CD14-positive monocyte (primary cell): ENCODE data around the gene VIM. TPM values are rescaled to one million over a fixed set of nuclear protein-coding genes. Genes with fewer than 3 reads are reported as not detected.

ENCODE experiments used
- DNase-seq, 3 donors: peaks; one replicate each; pipeline ENCODE4 v3.0.0-alpha.2; 2011 to 2022
- H2AFZ ChIP-seq: 2 replicates; pipeline ENCODE4 v1.6.0; 2012; ENCODE audit warnings: mild to moderate bottlenecking, low read depth, low read length, inconsistent platforms; ENCODE audit not compliant: insufficient read depth, poor library complexity, severe bottlenecking
- H3K27ac ChIP-seq, 2 donors: 1 replicate in 1 of 2; 2 replicates in 1 of 2; pipeline ENCODE4 v1.5.1; 2012 to 2013; ENCODE audit warnings: low read length in 2 of 2, control low read depth in 1 of 2, inconsistent platforms in 1 of 2, low read depth in 1 of 2, mild to moderate bottlenecking in 1 of 2
- H3K27me3 ChIP-seq, 2 donors: one replicate each; pipeline versions ENCODE4 v1.6.0 to v1.6.1; 2011 to 2013; ENCODE audit warnings: low read length in 2 of 2; ENCODE audit not compliant: control insufficient read depth in 2 of 2, insufficient read depth in 2 of 2
- H3K36me3 ChIP-seq, 2 donors: replicated peaks in 1 of 2; 1 replicate in 1 of 2; 2 replicates in 1 of 2; pipeline versions ENCODE4 v1.5.1 to v1.6.1; 2012 to 2013; ENCODE audit warnings: low read length in 2 of 2, control low read depth in 1 of 2, inconsistent platforms in 1 of 2, mild to moderate bottlenecking in 1 of 2; ENCODE audit not compliant: insufficient read depth in 2 of 2, control insufficient read depth in 1 of 2
- H3K4me1 ChIP-seq, 2 donors: 1 replicate in 1 of 2; 2 replicates in 1 of 2; pipeline versions ENCODE4 v1.5.1 to v1.6.1; 2012 to 2013; ENCODE audit warnings: low read length in 2 of 2, control low read depth in 1 of 2, inconsistent platforms in 1 of 2, mild to moderate bottlenecking in 1 of 2, moderate library complexity in 1 of 2; ENCODE audit not compliant: insufficient read depth in 2 of 2, control insufficient read depth in 1 of 2
- H3K4me2 ChIP-seq: replicated peaks from 2 replicates; pipeline ENCODE3; 2012; ENCODE audit warnings: low read length, moderate library complexity, mild to moderate bottlenecking; ENCODE audit not compliant: poor library complexity, severe bottlenecking; ENCODE audit errors: extremely low read depth
- H3K4me3 ChIP-seq, 3 experiments: fragments of 200-600 bp in 1 of 3; sonication (generic) in 1 of 3; replicated peaks in 1 of 3; 1 replicate in 2 of 3; 2 replicates in 1 of 3; pipeline ENCODE4 v1.5.1; 2011 to 2013; ENCODE audit warnings: low read length in 3 of 3, mild to moderate bottlenecking in 3 of 3, control low read depth in 2 of 3, low read depth in 2 of 3, inconsistent platforms in 1 of 3, moderate library complexity in 1 of 3
- H3K79me2 ChIP-seq: 2 replicates; pipeline ENCODE4 v1.6.0; 2012; ENCODE audit warnings: mild to moderate bottlenecking, control low read depth, inconsistent platforms, low read length, moderate library complexity; ENCODE audit not compliant: insufficient read depth
- H3K9ac ChIP-seq: 2 replicates; pipeline ENCODE4 v1.6.0; 2017; ENCODE audit warnings: low read length, mild to moderate bottlenecking; ENCODE audit not compliant: insufficient read depth, poor library complexity, severe bottlenecking
- H3K9me3 ChIP-seq, 2 donors: replicated peaks in 1 of 2; 1 replicate in 1 of 2; 2 replicates in 1 of 2; pipeline versions ENCODE4 v1.5.1 to v1.6.1; 2012 to 2013; ENCODE audit warnings: low read length in 2 of 2, control low read depth in 1 of 2; ENCODE audit not compliant: control insufficient read depth in 1 of 2, insufficient read depth in 1 of 2
- H4K20me1 ChIP-seq: 2 replicates; pipeline ENCODE4 v1.6.0; 2012; ENCODE audit warnings: mild to moderate bottlenecking, low read length, control low read depth, moderate library complexity; ENCODE audit not compliant: insufficient read depth
- H3K27ac Mint-ChIP-seq, 7 donors: one replicate each; pipeline ENCODE4 v1.8.0; 2020; ENCODE audit warnings: mild to moderate bottlenecking in 7 of 7, mixed read lengths in 7 of 7, moderate library complexity in 6 of 7, inconsistent platforms in 2 of 7
- H3K27me3 Mint-ChIP-seq, 3 donors: one replicate each; pipeline ENCODE4 v1.8.0; 2021 to 2022; ENCODE audit warnings: low read depth in 3 of 3, mild to moderate bottlenecking in 3 of 3, mixed read lengths in 3 of 3, moderate library complexity in 3 of 3, inconsistent platforms in 1 of 3
- H3K36me3 Mint-ChIP-seq, 2 donors: one replicate each; pipeline ENCODE4 v1.8.0; 2020; ENCODE audit warnings: mixed read lengths in 2 of 2, inconsistent platforms in 1 of 2, mild to moderate bottlenecking in 1 of 2
- H3K4me1 Mint-ChIP-seq: one replicate; pipeline ENCODE4 v1.8.0; 2020; ENCODE audit warnings: mild to moderate bottlenecking, mixed read lengths
- H3K4me3 Mint-ChIP-seq, 2 donors: one replicate each; pipeline ENCODE4 v1.8.0; 2020; ENCODE audit warnings: mild to moderate bottlenecking in 2 of 2, mixed read lengths in 2 of 2, moderate library complexity in 1 of 2
- H3K9me3 Mint-ChIP-seq, 7 donors: one replicate each; pipeline ENCODE4 v1.8.0; 2020 to 2022; ENCODE audit warnings: mixed read lengths in 7 of 7, mild to moderate bottlenecking in 6 of 7, moderate library complexity in 6 of 7, inconsistent platforms in 2 of 7
- WGBS: methylation state at CpG from one replicate; pipeline ENCODE4 v1.1.5; 2013; ENCODE audit warnings: missing lambda C conversion rate; ENCODE audit not compliant: insufficient coverage; 5-methylcytosine and 5-hydroxymethylcytosine counted together
- intact Hi-C, 2 donors: fragments of 100-400 bp; cut with micrococcal nuclease; formaldehyde crosslinking; loops; one replicate each; pipeline versions ENCODE4 v1.15.0 to v1.15.1; 2023
- polyA plus RNA-seq, 3 donors: library from polyadenylated mRNA; depleted of rRNA in 1 of 3; unstranded in 2 of 3; stranded (reverse) in 1 of 3; fragments of 300-500 nt in 2 of 3; fragments of >200 nt in 1 of 3; fragmentation: Illumina TruSeq in 2 of 3; gene quantifications; 1 replicate in 2 of 3; 2 replicates in 1 of 3; pipeline ENCODE4 v1.2.3, GENCODE V29; 2012 to 2021
- TF ChIP-seq, protein P1 (sequence below): fragments of 200-600 bp; IDR thresholded peaks from one replicate; pipeline ENCODE4 v1.8.0; 2022; ENCODE audit warnings: antibody characterized with exemption, mild to moderate bottlenecking

VIM gene
- polyA plus RNA-seq, 3 donors = 697 to 4,055 (median 932) TPM

DNA sequence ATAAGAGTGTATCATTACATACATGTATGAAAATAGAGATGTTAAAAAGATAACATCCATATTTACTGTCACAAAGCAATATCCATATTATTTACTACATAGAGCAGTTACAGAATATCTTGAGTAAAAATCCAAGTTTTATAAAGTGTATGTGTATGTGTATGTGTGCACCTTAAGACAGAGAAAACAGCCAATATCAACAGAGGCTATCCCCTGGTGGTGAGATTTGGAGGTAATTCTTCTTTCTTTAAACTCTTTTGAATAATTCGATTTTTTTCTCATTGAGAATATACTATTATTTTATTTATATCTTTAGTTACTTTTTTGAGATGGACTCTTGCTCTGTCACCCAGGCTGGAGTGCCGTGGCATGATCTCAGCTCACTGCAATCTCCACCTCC is 44.9 kb upstream of the VIM start:
- no peaks in the 10 kb centered on the region for H4K20me1 ChIP-seq
- H3K9ac ChIP-seq = no peak overlapping the region
- DNase-seq = no peak
- H3K9me3 ChIP-seq = no peaks in the 10 kb centered on the region
- no peak overlapping the region for H3K4me3 Mint-ChIP-seq
- H3K9me3 Mint-ChIP-seq = no peaks in the 10 kb centered on the region
- no peaks in the 10 kb centered on the region for H3K27me3 ChIP-seq
- no peak overlapping the region for H3K4me3 ChIP-seq
- H3K4me1 Mint-ChIP-seq = peaks cover 4% of the 10 kb centered on the region
- no peak overlapping the region for H3K27ac Mint-ChIP-seq
- TF ChIP-seq, protein P1, sequence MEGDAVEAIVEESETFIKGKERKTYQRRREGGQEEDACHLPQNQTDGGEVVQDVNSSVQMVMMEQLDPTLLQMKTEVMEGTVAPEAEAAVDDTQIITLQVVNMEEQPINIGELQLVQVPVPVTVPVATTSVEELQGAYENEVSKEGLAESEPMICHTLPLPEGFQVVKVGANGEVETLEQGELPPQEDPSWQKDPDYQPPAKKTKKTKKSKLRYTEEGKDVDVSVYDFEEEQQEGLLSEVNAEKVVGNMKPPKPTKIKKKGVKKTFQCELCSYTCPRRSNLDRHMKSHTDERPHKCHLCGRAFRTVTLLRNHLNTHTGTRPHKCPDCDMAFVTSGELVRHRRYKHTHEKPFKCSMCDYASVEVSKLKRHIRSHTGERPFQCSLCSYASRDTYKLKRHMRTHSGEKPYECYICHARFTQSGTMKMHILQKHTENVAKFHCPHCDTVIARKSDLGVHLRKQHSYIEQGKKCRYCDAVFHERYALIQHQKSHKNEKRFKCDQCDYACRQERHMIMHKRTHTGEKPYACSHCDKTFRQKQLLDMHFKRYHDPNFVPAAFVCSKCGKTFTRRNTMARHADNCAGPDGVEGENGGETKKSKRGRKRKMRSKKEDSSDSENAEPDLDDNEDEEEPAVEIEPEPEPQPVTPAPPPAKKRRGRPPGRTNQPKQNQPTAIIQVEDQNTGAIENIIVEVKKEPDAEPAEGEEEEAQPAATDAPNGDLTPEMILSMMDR = peak; percentile 58
- no peaks in the 10 kb centered on the region for H3K36me3 Mint-ChIP-seq
- WGBS = 100% methylated on average over 1 of the region's 2 CpGs
- H3K27me3 Mint-ChIP-seq = peaks cover 1 to 2% (median 1%) of the 10 kb centered on the region in 3 donors
- no peaks in the 10 kb centered on the region for H3K4me1 ChIP-seq
- H3K4me2 ChIP-seq = no peak overlapping the region
- no peaks in the 10 kb centered on the region for H3K36me3 ChIP-seq
- no peak overlapping the region for H2AFZ ChIP-seq
- H3K79me2 ChIP-seq = no peaks in the 10 kb centered on the region
- intact Hi-C loops = no loop called here
- H3K27ac ChIP-seq = no peak overlapping the region

DNA sequence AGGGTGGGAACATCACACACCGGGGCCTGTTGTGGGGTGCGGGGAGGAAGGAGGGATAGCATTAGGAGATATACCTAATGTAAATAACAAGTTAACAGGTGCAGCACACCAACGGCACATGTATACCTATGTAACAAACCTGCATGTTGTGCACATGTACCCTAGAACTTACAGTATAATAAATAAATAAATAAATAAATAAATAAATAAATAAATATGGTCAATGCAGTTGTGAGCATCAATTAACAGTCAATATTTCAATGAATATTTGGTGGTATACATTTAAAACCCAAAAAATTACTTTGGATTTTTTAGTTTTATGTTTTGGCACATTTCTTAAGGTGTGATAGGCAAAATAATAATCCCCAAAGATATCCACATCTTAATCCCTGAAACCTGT is 42.2 kb upstream of the VIM start:
- Histone ChIP-seq H4K20me1 (no peaks in the 10 kb centered on the region), H2AFZ (no peak overlapping the region), H3K27me3 (no peaks in the 10 kb centered on the region), H3K9ac (no peak overlapping the region), H3K27ac (no peak overlapping the region), H3K36me3 (no peaks in the 10 kb centered on the region), H3K4me1 (no peaks in the 10 kb centered on the region), H3K4me3 (no peak overlapping the region), H3K79me2 (no peaks in the 10 kb centered on the region), H3K4me2 (no peak overlapping the region), H3K9me3 (no peaks in the 10 kb centered on the region)
- Mint-ChIP-seq H3K36me3 (no peaks in the 10 kb centered on the region), H3K4me3 (no peak overlapping the region), H3K4me1 (peaks cover 4% of the 10 kb centered on the region), H3K9me3 (no peaks in the 10 kb centered on the region), H3K27ac (no peak overlapping the region), H3K27me3 (peaks cover 0 to 2% (median 1%) of the 10 kb centered on the region in 3 donors)
- no peak for DNase-seq
- intact Hi-C loops = no loop called here
- no CpG with 5 or more reads among the region's 3 CpGs for WGBS
- TF ChIP-seq, protein P1 = no peak
